GM21576 (cell line): ENCODE data around the gene CBX1.
"Not testable (repeated sequence)": the region's sequence is repeated elsewhere in the genome, so short reads cannot be mapped to it uniquely, and the experiment has no call there.

ENCODE experiments used
- ATAC-seq: cut with Tn5 transposase; IDR thresholded peaks from one replicate; pipeline ENCODE4 v1.9.1; 2021; ENCODE audit warnings: mild to moderate bottlenecking, moderate library complexity; ENCODE audit not compliant: unreplicated experiment

Gene CBX1

GRCh38 chr17:48053758-48054237 is 47.5 kb downstream of the CBX1 start:
- no peak for ATAC-seq

- no peak for ATAC-seq
Observed at GRCh38 chr17:48052956-48053757, 48.1 kb downstream of the CBX1 start.

DNA sequence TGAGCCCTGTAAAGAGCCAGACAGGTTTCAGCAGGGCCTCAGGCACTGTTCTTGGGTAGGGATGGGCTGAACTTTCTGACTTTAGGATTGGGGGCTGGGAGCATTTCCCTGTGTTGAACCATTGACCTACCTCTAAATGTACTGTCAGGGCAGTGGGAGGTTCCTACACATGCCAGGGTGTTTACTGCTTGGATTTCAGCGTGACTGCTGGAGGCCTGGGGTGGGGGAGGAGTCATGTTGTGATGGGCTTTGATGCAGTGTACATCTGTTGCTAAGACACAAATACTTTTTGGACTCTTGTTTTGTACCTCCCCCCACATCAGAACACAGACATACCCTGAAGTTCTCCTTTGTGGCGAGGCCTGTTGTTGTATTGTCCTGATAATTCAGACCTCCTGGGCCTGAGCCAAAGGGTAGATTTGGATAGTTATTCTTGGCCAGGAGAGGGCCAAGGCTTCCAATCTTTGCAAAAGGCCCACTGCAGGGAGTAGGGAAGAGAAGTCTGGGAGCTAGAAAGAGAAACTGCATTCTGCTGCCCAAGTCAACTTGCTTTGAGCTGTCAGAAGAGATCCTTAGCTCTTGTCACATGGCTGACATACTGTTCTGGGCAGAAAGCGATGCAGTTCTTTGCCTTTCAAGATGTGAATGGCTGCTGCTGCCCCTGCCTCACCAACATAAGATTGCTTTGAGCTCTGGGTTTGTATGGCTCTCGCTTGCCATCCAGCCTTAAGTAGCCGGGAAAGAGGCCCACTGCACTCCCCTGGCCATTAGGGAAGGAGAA is 49.4 kb downstream of the CBX1 start:
- ATAC-seq = no peak

DNA sequence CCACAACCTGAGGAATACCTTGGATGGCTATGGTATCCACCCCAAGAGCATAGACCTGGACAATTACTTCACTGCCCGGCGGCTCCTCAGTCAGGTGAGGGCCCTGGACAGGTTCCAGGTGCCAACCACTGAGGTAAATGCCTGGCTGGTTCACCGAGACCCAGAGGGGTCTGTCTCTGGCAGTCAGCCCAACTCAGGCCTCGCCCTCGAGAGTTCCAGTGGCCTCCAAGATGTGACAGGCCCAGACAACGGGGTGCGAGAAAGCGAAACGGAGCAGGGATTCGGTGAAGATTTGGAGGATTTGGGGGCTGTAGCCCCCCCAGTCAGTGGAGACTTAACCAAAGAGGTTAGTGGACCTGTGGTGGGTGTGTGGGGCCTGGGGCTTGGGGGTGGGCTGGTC is 50.0 kb downstream of the CBX1 start:
- ATAC-seq = no peak

- peak; percentile 37 for ATAC-seq
Observed at GRCh38 chr17:48048384-48049126, 52.7 kb downstream of the CBX1 start.

GRCh38 chr17:48047741-48048383 is 53.4 kb downstream of the CBX1 start, which contains the start of gene NFE2L1:
TSS of gene NFE2L1 (plus strand) at chr17:48048359. CDS start at chr17:48051119, 2,760 bp downstream.
- ATAC-seq = peak; percentile 88

GRCh38 chr17:48047113-48047740 is 54.1 kb downstream of the CBX1 start:
- no peak for ATAC-seq

DNA sequence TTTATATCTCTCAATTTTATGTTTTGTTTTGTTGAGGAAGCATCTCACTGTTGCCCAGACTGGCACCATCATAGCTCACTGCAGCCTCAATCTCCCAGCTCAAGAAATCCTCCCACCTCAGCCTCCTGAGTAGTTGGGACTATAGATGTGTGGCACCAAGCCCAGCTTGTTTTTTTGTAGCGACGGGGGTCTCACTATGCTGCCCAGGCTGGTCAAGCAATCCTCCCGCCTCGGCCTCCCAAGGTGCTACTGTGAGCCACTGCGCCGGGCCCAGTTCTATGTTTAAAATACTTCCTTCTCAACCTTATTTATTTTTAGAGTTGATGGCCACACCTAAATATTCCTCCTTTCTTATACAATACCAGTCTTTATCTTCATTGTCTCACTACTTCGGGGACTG is 55.0 kb downstream of the CBX1 start:
- ATAC-seq = no peak

DNA sequence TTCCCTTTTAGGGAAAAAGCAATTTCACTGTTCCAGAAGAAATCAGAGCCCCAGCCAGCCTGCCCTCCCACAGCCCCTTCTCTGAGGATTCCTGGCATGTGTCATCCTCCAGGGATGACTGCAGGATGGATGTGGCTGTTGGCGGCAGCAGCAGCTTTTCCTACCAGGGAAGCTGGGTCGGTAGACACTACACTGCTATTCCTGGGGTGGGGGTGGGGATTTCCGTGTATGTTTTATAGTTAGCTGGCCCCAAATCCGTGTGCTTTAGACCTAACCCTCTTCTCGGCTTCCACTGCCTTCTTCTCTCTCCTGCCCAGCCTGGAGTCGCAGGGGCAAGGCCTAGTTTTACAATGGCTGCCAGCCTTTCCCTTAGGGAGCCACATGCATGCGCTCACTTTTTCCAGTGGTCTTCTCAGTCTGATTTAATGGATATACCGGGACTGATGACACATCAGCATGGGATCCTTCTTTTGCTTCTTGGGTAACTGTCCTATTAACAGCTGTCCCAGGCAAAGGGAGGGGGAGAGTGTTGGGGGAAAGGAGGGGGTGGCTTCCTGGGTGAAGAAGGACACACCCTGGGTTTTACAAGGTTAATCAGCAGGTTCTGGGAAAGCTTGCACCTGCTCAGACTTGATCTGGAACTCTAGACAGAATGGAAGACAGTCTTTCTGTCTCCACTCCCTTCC is 55.8 kb downstream of the CBX1 start:
- ATAC-seq = no peak

GRCh38 chr17:48044851-48045250 is 56.4 kb downstream of the CBX1 start:
- no peak for ATAC-seq

DNA sequence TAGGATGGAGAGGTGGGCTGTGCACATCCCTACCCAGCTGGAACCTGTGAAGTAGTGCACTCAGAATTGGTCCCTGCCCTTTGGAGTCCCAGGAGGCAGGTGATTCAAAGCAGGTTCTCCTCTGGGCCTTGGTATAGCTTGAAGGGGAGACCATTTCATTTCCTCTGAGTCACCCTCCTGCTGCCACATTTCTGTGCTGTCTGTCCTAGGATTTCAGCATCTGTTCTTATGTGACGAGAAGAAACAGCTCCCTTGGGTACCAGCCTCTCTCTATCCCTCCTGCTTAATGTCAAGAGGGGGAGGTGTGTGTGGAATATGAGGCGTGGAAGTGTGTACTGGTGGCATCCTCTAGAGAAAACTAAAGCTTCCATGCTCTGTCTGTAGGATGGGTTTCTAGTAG is 58.1 kb downstream of the CBX1 start:
- ATAC-seq = no peak

- ATAC-seq = no peak
Observed at GRCh38 chr17:48038687-48039086, 62.6 kb downstream of the CBX1 start.

DNA sequence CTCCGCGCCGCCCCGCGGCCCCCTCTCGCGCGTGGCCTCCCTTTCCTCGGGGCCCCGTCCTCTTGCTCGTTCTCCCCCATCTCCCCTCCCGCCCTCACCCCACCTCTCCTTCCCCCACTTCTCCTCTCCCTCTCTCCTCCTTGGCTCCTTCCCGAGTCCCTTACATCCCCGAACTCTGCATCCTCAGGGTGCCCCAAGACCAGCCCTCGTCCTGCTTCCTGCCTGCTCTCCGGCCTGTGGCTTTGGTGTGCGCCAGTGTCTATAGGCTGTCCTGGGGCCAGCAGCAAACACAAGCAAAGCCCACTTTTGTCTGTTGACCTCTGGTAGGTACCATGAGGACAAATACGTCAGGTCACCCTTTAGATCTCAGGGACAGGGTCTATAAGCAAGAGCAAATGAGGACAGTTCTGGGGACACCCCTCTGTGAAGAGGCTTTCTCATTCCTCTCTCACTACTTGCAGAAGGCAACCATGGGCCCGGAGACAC is 63.4 kb downstream of the CBX1 start:
- no peak for ATAC-seq

- no peak for ATAC-seq
Observed at GRCh38 chr17:48037036-48037837, 64.0 kb downstream of the CBX1 start, which contains the start of gene COPZ2. TSS of gene COPZ2 (minus strand) at chr17:48037797. CDS start at chr17:48037777, 20 bp downstream.

DNA sequence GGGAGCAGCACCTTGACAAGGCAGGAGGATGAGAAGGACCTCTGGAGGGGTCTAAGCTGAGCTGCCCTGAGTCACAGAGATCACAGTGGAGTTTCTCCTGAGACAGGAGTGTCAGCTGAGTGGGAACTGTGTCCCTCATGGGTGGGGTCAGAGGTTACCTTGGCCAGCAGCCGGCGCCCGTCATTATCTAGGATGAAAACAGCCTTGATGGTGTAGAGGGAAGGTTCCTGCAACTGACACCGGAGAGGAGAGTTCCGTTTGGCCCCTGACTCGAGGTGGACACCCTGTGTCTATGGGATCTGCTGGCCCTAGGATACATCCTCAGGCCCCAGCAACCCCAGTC is 64.6 kb downstream of the CBX1 start:
- no peak for ATAC-seq

- not testable (repeated sequence) for ATAC-seq
Observed at GRCh38 chr17:48034734-48035133, 66.5 kb downstream of the CBX1 start.

DNA sequence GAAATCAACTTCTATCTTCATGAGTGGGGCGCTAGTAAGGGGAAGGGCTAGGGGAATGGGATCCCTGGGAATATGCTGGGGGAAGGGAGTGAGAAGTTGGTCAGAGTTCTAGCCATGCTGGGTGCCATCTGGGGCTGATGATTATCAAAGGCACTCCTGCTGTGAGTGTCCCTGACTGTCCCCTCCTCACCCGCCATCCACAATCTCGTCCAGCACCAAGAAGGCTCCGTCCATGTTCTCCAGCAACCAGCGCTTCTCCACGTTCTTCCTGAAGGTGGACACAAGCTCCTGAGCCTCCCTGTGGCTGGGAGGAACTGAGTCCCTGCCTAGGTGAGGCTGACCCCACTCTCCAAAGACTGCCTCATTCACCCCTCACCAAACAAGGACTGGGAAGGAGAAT is 69.3 kb downstream of the CBX1 start:
- no peak for ATAC-seq

GRCh38 chr17:48030531-48030930 is 70.7 kb downstream of the CBX1 start:
- no peak for ATAC-seq

DNA sequence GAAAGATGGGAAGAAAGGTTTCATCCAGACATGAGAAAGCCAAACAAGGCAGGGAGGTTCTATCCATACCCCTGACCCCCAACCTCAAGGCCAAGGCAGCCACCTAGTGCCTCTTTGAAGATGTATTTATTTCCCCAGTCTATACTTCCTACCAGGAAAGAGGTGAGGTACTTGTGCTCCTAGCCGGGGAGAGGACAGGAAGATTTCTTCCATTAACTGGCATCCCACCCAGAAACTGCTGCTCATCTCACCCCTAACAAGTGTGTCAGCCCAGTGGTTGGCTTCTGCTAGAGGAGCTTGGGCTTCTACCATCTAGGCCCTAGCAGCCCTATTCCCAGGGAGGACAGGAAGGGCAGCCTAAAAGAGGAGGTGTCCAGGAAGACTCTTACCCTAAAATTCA is 72.5 kb downstream of the CBX1 start:
- ATAC-seq = no peak
